NCI-H1048 (cell line): ENCODE measurements around the gene NARS2.
"Not testable (repeated sequence)": the region's sequence is repeated elsewhere in the genome, so short reads cannot be mapped to it uniquely, and the experiment has no call there.

Experiments
- DNase-seq: peaks from one replicate; lab custom pipeline; 2025; lab: John Stamatoyannopoulos, UW

Gene NARS2

DNA sequence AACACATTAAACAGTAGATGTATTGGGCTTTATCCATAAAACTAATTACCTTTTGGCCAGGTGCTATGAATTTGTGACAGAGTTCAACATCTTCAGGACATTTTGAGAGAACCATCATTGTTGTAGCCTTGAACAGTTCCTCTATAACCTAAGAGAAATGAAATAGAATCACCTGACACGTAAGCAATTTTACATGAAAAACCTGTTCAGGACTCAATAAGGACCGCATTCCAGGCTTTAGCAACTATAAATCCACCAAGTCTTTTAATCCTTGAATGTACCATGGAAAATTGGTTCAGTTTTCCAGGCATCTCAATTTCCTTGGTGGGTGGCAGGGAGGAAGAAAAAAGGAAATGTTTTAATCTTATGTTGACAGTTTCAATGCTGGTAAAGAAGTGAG, 96.1 kb downstream of the NARS2 start:
- no peak for DNase-seq

DNA sequence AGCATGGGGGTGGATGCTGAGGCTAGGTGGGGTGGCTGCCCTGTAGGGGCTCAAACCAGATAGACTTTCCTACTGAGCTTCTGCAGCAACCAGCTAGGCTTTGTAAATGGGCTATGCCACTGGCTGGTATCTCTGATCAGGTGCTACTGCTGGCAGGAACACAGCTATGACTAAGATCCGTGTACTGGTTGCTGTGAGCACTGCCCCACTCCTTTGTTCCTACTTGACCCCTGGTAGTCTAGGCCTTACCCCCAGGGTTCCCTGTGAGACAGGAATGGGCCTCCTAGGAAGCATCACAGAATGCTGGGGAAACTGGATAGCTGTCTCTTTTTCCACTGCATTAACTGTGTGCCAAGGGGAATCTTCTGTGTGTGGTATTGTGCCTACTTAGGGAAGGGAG, 98.6 kb downstream of the NARS2 start:
- no peak for DNase-seq

DNA sequence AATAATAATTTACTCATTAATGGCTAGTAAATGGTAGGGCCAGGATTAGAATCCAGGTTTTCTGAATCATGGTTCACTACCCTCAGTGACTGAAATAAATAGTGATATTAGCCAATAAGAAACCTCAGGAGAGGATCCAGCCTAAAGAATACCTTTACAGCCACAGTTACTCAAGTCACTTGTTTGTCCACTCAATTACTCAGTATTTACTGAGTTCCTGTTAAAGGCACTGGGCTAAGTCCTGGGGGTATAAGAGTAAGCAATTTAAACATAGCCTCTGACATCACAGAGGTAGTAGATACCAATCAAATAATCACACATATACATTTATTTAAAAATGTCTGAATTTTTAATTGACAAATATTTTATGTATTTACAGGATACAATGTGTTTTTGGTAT, 100.2 kb downstream of the NARS2 start:
- DNase-seq: no peak

DNA sequence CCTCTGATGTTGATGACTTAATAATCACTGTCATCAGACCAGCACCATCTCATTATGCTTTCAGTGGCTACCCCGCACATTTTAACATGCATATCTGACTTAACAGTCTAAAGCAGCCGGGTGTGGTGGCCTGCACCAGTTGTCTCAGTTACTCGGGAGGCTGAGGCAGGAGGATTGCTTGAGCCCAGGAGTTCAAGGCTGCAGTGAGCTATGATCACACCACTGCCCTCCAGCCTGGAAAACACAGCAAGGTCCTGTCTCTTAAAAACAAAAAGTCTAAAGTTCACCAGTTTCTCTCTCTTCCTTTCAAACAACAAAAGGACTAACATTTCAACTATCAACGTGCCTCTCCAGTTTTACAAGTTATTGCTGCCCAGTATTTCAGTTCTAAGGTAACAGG, 101.8 kb downstream of the NARS2 start:
- DNase-seq: no peak

DNA sequence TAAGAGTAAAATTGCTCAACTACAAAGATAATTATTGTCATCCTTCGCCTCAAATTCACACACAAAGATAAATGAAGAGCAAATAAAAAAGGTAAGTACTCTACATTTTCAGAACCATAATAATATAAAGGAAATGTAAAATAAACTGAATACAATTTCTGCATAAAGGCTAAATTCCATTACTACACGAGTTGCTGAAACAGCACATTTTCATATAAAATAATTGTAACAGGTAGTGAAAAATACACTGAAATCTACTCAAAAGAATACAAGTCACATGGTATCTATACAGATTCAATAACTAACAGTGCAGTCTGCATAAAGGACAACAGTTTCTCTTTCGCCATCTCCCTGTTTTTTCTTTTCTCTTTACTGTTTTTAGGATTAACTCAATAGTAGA, 102.3 kb downstream of the NARS2 start:
- DNase-seq: no peak

DNA sequence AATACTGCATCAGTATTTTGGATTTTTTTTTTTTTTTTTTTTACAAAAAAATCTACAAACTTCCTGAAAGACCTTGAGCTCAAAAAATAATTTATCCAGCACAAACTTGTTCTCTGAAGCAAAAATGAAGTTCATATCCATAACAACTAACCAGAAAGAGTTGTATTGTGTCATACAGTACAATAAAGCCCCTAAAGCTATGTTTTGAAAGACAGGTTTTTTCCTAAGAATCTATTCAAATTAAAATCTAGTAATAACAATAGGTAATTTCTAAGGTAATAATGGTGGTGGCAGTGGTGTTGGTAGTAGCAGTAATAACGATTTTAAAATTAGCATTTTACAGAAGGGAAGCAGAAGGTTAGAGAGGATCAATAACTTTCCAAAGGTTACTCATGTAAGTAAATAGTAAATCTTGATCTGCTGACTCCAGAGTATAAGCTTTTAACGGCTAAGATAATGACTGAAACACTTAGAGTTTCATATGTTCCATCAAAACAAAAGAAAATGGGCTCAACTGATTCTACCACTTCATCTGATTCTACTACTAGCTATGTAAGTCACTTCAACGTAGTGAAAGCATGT, 103.7 kb downstream of the NARS2 start:
- no peak for DNase-seq

DNA sequence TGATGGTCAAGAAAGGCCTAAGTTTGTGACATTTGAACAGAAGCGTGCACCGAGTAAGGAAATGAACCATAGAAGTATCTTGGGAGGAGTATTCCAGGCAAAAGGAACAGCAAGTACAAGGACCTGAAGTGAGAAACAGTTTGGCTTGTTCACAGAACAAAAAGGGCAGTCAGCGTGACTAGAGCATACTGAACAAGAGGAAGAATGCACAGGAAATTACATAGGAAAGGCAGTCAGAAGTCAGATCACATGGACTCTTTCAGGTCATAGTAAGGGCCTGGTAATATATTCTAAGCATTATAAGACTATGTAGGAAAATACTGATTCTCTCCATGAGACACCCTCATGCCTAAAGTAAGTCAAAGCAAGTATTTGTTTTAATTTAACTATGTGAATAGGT, 104.8 kb downstream of the NARS2 start:
- no peak for DNase-seq

DNA sequence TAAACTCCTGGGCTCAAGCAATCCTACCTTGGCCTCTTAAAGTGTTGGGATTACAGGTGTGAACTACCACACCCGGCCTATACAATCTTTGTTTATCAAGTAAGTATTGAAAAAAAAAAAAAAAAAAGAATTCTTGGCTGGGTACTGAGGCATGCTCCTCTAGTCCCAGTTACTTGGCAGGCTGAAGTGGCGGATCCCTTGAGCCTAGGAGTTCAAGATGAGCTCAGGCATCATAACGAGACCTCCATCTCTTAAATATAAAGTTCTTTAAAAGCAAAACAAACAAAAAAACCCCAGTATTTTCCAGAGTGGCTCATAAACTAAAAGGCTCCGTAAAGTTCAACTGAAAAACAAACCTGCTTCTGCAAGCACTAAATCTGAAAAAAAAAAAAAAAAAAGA, 106.7 kb downstream of the NARS2 start:
- DNase-seq: no peak

DNA sequence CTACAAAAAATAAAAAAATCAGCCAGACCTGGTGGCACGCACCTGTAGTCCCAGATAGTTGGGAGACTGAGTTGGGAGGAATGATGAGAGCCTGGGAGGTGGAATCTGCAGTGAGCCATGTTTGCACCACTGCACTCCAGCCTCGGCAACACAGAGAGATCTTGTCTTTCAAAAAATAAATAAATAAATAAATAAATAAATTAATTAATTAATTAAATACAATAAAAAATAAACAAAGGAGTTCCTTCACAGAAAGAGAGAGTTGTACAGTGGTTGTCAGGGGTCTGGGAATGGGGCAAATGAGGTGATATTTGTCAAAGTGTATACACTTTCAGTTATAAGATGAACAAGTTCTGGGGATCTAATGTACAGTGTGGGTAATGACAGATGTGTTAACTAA, 107.3 kb downstream of the NARS2 start:
- no peak for DNase-seq

DNA sequence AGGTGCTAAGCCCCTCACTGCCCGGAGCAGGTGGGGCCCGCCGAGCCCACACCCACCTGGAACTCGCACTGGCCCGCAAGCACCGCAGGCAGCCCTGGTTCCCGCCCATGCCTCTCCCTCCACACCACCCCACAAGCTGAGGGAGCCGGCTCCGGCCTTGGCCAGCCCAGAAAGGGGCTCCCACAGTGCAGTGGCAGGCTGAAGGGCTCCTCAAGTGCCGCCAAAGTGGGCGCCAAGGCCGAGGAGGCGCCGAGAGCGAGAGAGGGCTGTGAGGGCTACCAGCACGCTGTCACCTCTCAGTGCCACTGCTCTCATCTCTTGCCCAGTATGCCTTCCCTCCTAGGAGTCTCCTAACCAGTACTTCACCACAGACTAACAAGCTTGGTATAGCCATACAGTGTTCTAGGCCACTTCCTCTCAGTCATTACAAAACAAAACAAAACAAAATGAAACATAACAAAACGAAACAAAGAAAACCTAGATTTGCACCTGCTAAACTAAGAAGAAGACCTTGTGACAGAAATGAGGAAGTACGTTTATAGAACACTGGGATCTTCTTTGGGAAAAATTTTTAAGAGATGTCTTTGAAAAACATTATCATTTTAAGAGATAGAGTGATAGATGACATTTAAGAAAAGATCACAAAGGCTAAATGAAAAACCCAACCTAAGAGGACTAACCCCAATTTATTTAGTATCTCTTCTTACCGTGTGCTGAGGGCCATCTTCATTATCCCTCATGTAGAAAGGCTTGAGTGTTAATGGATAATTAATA, 109.3 kb downstream of the NARS2 start:
- DNase-seq: no peak

DNA sequence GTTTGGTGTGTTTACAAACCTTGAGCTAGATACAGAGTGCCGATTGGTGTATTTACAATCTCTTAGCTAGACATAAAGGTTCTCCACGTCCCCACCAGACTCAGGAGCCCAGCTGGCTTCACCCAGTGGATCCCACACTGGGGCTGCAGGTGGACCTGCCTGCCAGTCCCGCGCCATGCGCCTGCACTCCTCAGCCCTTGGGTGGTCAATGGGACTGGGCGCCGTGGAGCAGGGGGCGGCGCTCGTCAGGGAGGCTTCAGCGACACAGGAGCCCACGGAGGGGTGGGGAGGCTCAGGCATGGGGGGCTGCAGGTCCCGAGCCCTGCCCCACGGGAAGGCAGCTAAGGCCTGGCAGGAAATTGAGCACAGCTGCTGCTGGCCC, 109.9 kb downstream of the NARS2 start:
- not testable (repeated sequence) for DNase-seq

DNA sequence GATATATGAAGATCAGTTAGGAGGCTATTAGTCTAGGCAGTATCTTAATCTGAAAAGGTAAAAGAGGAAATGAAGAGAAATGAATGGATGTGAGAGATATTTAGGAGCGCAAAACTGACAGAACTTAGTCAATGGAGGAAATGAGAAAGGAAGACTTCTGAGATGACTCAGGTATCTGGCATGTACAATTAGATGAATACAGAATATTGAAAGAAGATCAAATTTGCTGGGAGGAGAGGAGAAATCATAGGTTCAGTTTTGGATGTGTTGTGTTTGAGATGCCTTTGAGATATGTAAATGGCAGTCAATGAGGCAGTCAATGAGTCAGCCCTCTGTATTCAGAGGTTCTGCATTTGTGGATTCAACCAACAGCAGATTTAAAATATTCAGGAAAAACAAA, 114.2 kb downstream of the NARS2 start:
- no peak for DNase-seq

DNA sequence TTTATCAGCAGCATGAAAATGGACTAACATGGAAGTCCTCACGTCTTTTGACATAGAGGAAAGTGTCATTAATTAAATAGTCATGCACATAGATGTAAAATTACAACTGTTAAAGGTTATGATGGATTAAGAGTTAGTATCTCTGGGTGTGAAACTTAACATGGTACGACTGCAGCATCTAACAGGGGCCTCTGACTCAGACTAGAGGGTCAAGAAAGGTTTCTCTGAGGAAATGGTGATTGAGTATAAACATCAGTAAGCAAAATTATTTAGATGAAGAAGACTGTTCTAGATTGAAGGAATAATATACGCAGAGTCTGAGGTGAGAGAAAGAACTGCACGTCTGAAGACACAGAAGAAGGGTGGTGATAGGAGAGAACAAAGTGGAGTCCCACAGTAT, 114.9 kb downstream of the NARS2 start:
- DNase-seq: no peak

DNA sequence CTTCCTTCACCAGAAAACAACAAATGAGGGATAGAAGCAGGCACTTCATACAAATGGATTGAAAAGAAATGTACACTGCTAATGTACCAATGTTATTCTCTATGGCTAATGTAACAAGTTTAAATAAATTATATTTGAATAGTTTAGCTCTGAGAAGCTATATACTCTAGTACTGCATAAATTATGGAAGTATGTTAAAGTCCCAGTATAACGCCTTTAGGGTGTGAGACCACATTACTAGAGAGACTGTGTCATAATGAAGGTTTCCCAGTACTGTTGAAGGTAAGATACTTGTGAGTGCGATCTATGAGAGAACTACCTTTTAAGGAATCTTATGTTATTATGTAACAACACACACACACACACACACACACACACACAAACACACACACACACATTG, 117.2 kb downstream of the NARS2 start:
- DNase-seq: no peak

DNA sequence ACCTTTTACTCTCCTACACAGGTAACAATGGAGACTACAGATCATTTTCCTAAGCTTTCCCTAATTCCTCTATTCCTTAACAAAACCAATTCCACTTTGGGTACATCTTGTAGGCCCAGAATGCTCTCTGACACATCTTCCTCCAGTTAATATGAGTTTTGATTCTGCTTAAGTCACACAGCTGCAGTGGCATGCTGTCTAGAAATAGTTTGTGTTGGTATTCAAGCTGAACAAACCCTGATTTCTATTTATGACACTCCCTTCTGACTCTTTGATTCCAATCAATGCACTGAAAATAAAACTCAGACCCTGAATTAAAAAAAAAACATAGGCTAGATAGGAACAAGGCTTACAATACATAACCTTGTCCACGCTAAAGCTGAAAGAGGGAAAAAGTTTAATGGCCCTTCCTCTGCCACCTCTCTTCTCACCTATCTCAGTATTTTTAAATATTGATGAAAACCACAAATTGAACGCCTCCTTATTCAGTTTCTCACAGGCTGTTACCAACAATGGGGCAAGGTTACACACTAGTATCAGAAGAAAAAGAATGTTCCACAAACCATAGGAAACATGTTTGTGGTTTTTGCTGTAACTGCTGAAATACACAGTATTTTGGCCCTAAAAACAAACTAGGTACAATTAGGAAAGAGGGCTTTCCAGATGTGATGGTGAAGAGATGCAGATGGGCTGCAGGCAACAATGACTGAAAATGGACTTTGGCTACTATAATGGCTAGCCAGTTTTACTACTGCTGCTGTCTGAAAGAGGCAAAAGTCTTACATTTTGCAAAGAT, 121.3 kb downstream of the NARS2 start:
- DNase-seq: no peak

DNA sequence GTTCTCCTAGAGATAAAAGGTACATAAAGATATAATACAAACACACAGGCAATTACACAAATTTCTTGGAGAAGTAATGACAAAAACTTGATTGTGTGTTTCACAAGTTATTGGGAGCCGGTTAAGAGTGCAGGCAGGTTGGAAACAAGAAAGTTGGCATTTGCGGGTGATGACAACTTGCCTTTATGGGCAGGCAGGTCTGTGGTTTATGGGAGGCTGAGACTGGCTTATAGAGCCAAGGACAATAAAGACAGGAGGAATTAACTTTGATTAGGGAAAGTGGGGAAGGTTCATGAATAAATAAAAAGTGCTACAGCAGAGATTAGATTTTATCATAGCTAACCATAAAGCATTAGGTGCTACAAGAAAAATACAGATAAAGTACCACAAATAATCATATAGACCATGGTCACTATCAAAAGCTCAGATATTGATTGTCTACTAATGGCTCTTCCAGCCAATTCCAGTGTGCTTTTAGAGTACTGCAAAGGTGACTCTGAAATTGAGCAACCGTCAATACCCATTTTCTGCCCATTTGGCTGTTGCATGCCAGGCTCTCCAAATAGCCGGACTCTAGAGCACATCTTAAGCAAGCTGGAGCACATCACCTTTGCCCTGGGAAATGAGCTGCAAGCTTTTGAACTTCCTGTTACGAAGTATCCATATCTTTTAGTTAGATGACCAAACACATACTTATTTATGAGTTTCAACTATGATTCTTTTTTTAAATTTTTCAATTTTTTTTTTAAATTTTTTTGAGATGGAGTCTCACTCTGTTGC, 123.1 kb downstream of the NARS2 start:
- DNase-seq: no peak

DNA sequence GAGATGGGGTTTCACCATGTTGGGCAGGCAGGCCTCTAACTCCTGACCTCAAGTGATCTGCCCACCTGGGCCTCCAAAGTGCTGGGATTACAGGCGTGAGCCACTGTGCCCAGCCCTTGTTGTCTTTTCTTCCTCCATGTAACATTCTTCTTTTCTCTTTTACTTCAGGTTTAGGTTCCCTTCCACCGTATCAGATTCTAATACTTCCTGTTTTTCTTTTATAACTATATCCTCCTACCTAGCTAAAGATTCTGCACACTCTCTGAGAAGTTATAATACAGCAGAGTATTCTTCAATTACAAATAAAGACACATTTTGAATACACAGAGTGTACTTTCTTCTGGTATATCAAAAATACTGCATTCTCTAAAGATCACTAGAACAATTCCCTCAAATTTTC, 123.8 kb downstream of the NARS2 start:
- no peak for DNase-seq

DNA sequence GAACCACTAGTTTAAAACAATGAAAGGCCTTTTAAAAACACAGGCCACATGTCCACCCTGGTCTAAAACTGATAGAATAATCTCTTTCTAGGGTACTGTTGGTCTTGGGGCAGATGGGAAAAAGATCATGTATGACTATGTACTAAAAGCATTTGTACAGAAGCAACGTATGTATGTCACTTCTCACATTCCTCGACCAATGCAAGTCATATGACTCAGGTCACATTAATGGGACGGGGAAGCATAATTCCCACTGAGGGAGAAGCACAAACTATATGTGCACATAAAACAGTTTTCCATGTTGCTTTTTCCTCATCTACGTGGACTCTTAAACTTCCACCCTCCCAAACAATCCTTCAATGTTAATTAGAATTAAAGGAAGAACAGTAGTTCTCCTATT, 124.8 kb downstream of the NARS2 start:
- DNase-seq: no peak

DNA sequence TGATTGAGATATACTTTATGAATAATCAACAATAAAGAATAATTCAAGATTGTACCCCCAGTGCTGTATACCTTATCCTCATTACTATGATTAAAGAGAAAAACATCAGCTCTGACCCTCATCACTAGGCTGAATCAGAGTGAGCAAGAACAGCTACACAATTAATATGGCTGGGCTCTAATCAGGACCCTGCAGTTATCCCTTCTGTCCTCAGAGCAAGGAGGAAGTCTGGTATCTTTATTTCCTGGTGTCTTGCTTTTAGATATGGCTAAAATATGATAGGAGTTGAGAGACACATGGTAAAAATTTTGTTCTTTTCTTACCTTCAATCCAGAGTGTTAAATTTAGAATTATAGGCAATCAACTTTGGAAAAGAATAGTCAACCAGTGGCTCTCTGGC, 128.5 kb downstream of the NARS2 start:
- no peak for DNase-seq

DNA sequence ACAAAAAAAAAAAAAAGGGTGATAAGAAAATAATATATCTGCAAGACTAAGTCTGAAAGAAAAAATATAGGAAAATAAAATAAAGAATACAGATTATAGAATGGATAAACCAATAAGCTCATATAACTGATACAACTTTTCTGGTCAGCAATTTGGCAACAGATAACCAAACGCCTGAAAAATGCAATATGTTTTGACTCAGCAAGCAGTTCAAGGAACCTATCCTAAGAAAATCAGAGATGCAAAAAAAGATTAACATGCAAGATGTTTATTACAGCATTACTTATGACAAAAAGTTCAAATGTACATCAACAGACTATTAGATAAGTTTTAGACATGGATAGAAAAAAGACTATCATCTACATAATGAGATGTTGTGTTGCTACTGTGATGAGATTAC, 129.9 kb downstream of the NARS2 start:
- DNase-seq: no peak

DNA sequence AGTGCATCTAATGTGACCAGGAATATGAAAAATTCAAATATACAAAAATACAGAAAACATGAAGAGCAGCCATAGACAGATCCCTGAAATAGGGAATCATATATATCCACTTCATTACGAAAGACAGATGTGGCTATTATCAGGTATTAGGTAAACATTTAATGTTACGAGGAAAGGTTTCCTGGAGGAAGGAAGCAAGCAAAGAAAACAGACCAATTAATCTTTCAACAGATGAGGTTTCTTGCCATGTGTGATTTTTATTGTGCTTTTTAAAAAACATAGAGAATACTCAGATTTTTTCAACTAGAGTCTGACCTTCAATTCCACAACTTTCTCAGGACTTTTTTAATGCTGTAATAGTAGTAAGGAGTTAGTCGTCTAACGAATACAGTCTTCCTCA, 132.7 kb downstream of the NARS2 start:
- DNase-seq: no peak

DNA sequence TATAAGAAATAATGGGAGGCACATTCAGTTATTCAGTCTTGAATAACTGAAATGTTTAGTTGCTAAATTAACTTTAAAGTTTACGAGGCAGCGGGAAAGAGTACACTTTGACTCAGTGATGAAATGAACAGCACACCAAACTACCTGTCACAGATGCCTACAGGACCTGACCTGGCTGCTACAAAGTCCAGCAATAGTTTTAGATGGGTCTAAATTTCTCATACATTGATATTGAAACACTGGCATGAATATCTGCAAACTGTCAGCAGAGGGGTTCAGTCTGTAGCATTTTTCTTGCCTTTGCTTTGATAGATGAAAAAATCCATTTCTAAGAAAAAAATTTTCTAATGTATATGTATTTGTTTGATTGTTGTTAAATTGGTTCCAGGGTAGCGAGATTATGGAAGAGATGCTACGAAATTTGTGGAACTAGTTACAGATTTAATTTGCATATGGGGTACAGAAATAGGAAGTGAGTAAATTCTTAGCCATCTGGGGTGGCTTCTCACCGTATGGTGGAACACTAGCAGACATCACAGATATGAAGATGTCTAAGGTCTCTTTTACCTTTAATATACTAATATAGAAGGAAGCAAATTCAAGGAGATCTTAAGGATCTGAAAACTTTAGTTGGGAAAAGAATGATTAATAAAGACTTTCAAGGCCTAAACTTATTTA, 136.2 kb downstream of the NARS2 start:
- DNase-seq: no peak
